Mesendoderm (in vitro differentiated cells): ENCODE results near the gene SEC61A1.

ENCODE experiments used
- DNase-seq: peaks from one replicate; pipeline ENCODE4 v3.0.0; 2013
- H2AK5ac ChIP-seq: 2 replicates; pipeline ENCODE4 v1.6.1; 2013; ENCODE audit warnings: low read length, inconsistent platforms
- H2BK120ac ChIP-seq: 2 replicates; pipeline ENCODE4 v1.6.1; 2013; ENCODE audit warnings: low read depth, mild to moderate bottlenecking, low read length, moderate library complexity, mixed read lengths
- H2BK15ac ChIP-seq: replicated peaks from 2 replicates; pipeline ENCODE4 v1.6.1; 2013; ENCODE audit warnings: low read depth, mild to moderate bottlenecking, moderate library complexity
- H2BK5ac ChIP-seq: 2 replicates; pipeline ENCODE4 v1.6.1; 2013; ENCODE audit warnings: low read length, inconsistent platforms
- H3K18ac ChIP-seq: 2 replicates; pipeline ENCODE4 v1.6.1; 2013; ENCODE audit warnings: mild to moderate bottlenecking, low read length, mixed read lengths
- H3K23ac ChIP-seq: one replicate; pipeline ENCODE4 v1.6.1; 2013; ENCODE audit warnings: low read length
- H3K27ac ChIP-seq: 2 replicates; pipeline ENCODE4 v1.5.1; 2013; ENCODE audit warnings: low read depth, mild to moderate bottlenecking, inconsistent platforms, low read length, moderate library complexity
- H3K27me3 ChIP-seq: 2 replicates; pipeline ENCODE4 v1.6.1; 2013; ENCODE audit warnings: low read length, control low read depth, mild to moderate bottlenecking, inconsistent platforms; ENCODE audit not compliant: insufficient read depth, poor library complexity
- H3K36me3 ChIP-seq: 2 replicates; pipeline ENCODE4 v1.6.1; 2013; ENCODE audit warnings: low read length, inconsistent platforms; ENCODE audit not compliant: control insufficient read depth, insufficient read depth
- H3K4ac ChIP-seq: one replicate; pipeline ENCODE4 v1.6.1; 2013; ENCODE audit warnings: low read depth, mild to moderate bottlenecking, low read length, moderate library complexity
- H3K4me1 ChIP-seq: 2 replicates; pipeline ENCODE4 v1.6.1; 2013; ENCODE audit warnings: low read depth, low read length, inconsistent platforms; ENCODE audit not compliant: control insufficient read depth
- H3K4me2 ChIP-seq: 2 replicates; pipeline ENCODE4 v1.6.1; 2013; ENCODE audit warnings: low read length
- H3K4me3 ChIP-seq: 2 replicates; pipeline ENCODE4 v1.5.1; 2013; ENCODE audit warnings: mild to moderate bottlenecking, low read length
- H3K56ac ChIP-seq: one replicate; pipeline ENCODE4 v1.6.1; 2013; ENCODE audit warnings: low read length
- H3K79me1 ChIP-seq: 2 replicates; pipeline ENCODE4 v1.6.1; 2013; ENCODE audit warnings: low read length, inconsistent platforms
- H3K79me2 ChIP-seq: 2 replicates; pipeline ENCODE4 v1.6.1; 2013; ENCODE audit warnings: mild to moderate bottlenecking, low read length; ENCODE audit not compliant: control insufficient read depth, insufficient read depth
- H3K9ac ChIP-seq: 2 replicates; pipeline ENCODE4 v1.6.1; 2013; ENCODE audit warnings: low read length, inconsistent platforms
- H4K5ac ChIP-seq: one replicate; pipeline ENCODE4 v1.6.1; 2013; ENCODE audit warnings: low read length
- H4K8ac ChIP-seq: one replicate; pipeline ENCODE4 v1.6.1; 2013; ENCODE audit warnings: low read depth, mild to moderate bottlenecking, control low read depth, low read length, moderate library complexity
- WGBS: extraction: QIAGEN DNeasy Blood & Tissue Kit; methylation state at CpG from one replicate; pipeline ENCODE4 v1.1.7; 2013; ENCODE audit warnings: low lambda C conversion rate, missing lambda C conversion rate; ENCODE audit not compliant: insufficient coverage; ENCODE audit errors: extremely low coverage; 5-methylcytosine and 5-hydroxymethylcytosine counted together

SEC61A1 gene

GRCh38 chr3:128077202-128077624 lies 25.0 kb downstream of the SEC61A1 start:
- Histone ChIP-seq H3K18ac (no peak overlapping the region), H3K79me1 (no peaks in the 10 kb centered on the region), H2BK120ac (no peak overlapping the region), H3K56ac (peak overlapping the region; percentile 49), H3K4me3 (no peak overlapping the region), H3K4me2 (no peak overlapping the region), H3K4me1 (no peaks in the 10 kb centered on the region), H3K4ac (no peak overlapping the region), H4K8ac (no peak overlapping the region), H3K27ac (no peak overlapping the region), H3K36me3 (peaks cover 7% of the 10 kb centered on the region), H3K27me3 (no peaks in the 10 kb centered on the region), H3K9ac (no peak overlapping the region), H2BK5ac (no peak overlapping the region), H3K23ac (no peak overlapping the region), H2AK5ac (no peak overlapping the region), H4K5ac (no peak overlapping the region), H3K79me2 (no peaks in the 10 kb centered on the region), H2BK15ac (no peak overlapping the region)
- no peak for DNase-seq
- WGBS = no CpG with 5 or more reads among the region's 11 CpGs

DNA sequence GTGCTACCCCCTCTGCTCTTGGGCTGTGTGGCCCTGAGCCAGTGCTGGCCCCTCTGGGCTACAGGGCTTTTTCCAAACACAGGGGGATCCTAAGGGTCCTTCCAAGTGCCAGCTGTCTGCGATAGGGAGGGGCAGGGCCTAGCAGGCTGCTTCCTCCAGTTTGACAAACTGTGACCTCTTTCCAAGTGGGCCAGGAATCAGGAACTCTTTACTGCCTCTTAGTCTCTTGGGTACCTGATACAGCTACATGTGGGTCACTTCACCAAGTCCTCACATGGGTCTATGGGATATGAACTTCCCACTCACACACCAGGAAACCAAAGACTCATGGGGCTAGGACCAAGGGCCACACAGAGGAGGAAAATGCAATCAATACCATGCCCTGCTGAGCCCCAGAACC lies 25.4 kb downstream of the SEC61A1 start:
- H2BK15ac ChIP-seq = no peak overlapping the region
- no peaks in the 10 kb centered on the region for H3K27me3 ChIP-seq
- no peaks in the 10 kb centered on the region for H3K4me1 ChIP-seq
- H3K4ac ChIP-seq = no peak overlapping the region
- H3K9ac ChIP-seq = no peak overlapping the region
- H3K4me3 ChIP-seq = no peak overlapping the region
- no CpG with 5 or more reads among the region's 1 CpG for WGBS
- no peak overlapping the region for H3K4me2 ChIP-seq
- no peak overlapping the region for H4K8ac ChIP-seq
- no peak overlapping the region for H4K5ac ChIP-seq
- H2BK120ac ChIP-seq = no peak overlapping the region
- H3K56ac ChIP-seq = no peak overlapping the region
- no peak for DNase-seq
- peaks cover 8% of the 10 kb centered on the region for H3K36me3 ChIP-seq
- no peak overlapping the region for H3K27ac ChIP-seq
- no peaks in the 10 kb centered on the region for H3K79me2 ChIP-seq
- no peak overlapping the region for H3K23ac ChIP-seq
- H2BK5ac ChIP-seq = no peak overlapping the region
- no peak overlapping the region for H2AK5ac ChIP-seq
- H3K18ac ChIP-seq = no peak overlapping the region
- H3K79me1 ChIP-seq = no peaks in the 10 kb centered on the region

DNA sequence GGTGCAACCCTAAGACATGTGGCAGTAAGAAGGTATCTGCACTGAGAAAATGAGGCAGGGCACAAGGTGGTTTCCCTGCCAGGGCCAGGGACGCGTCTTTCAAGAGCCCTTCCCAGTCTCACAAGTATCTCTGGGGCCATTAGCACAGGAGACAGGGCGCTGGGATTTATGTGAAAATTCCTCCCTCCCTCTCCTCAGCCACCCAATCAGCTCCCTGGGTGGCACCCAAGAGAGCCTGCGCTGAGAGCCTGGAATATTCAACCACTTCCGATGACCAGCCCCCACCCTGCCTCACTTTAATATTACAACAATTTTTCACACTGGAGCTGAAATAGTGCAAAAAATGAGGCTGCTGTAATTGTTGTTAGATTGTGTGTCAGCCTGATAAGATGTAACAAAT lies 26.1 kb downstream of the SEC61A1 start:
- H3K36me3 ChIP-seq = peaks cover 8% of the 10 kb centered on the region
- H3K4ac ChIP-seq = no peak overlapping the region
- no peaks in the 10 kb centered on the region for H3K79me1 ChIP-seq
- H4K8ac ChIP-seq = no peak overlapping the region
- no CpG with 5 or more reads among the region's 5 CpGs for WGBS
- no peaks in the 10 kb centered on the region for H3K27me3 ChIP-seq
- no peak overlapping the region for H3K9ac ChIP-seq
- H3K4me2 ChIP-seq = no peak overlapping the region
- no peak overlapping the region for H2AK5ac ChIP-seq
- H3K23ac ChIP-seq = no peak overlapping the region
- DNase-seq = no peak
- no peak overlapping the region for H4K5ac ChIP-seq
- no peaks in the 10 kb centered on the region for H3K79me2 ChIP-seq
- no peak overlapping the region for H2BK15ac ChIP-seq
- H3K4me1 ChIP-seq = no peaks in the 10 kb centered on the region
- no peak overlapping the region for H3K56ac ChIP-seq
- no peak overlapping the region for H2BK5ac ChIP-seq
- no peak overlapping the region for H3K27ac ChIP-seq
- no peak overlapping the region for H2BK120ac ChIP-seq
- H3K4me3 ChIP-seq = no peak overlapping the region
- no peak overlapping the region for H3K18ac ChIP-seq

- H2BK5ac ChIP-seq = no peak overlapping the region
- no peak overlapping the region for H2AK5ac ChIP-seq
- H3K56ac ChIP-seq = no peak overlapping the region
- no peak overlapping the region for H4K8ac ChIP-seq
- H3K4me1 ChIP-seq = no peaks in the 10 kb centered on the region
- H2BK15ac ChIP-seq = no peak overlapping the region
- no CpG with 5 or more reads among the region's 8 CpGs for WGBS
- no peak overlapping the region for H3K4ac ChIP-seq
- no peak overlapping the region for H3K23ac ChIP-seq
- no peak overlapping the region for H2BK120ac ChIP-seq
- H3K27me3 ChIP-seq = no peaks in the 10 kb centered on the region
- no peak overlapping the region for H3K4me2 ChIP-seq
- no peaks in the 10 kb centered on the region for H3K79me1 ChIP-seq
- no peak overlapping the region for H3K18ac ChIP-seq
- H4K5ac ChIP-seq = no peak overlapping the region
- peaks cover 8% of the 10 kb centered on the region for H3K36me3 ChIP-seq
- H3K9ac ChIP-seq = no peak overlapping the region
- DNase-seq = no peak
- no peak overlapping the region for H3K27ac ChIP-seq
- H3K4me3 ChIP-seq = no peak overlapping the region
- no peaks in the 10 kb centered on the region for H3K79me2 ChIP-seq
Observed at GRCh38 chr3:128078875-128079274, 26.6 kb downstream of the SEC61A1 start.

DNA sequence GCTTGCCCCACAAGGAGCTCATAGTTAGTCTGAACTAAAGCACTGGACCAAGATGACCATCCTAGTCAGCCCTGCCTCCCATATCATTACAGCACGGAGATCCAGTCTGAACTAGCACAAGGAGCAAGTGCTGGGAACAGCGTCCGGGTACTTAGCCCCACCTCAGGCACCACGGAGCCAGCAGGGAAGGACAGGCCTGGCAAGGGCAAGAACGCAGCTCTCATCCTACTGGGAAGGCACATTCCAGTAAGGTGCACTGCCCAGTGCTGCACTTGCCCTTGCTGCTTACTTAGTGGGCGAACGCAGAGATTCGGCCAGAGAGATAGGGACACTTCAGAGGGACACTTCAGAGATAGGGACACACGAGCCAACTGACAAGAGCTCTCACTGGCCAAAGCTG lies 27.6 kb downstream of the SEC61A1 start:
- Histone ChIP-seq H4K8ac (no peak overlapping the region), H4K5ac (no peak overlapping the region), H2BK15ac (no peak overlapping the region), H3K36me3 (peaks cover 8% of the 10 kb centered on the region), H3K23ac (no peak overlapping the region), H2BK120ac (no peak overlapping the region), H3K4ac (no peak overlapping the region), H3K27me3 (no peaks in the 10 kb centered on the region), H3K9ac (no peak overlapping the region), H3K4me1 (no peaks in the 10 kb centered on the region), H2AK5ac (no peak overlapping the region), H2BK5ac (no peak overlapping the region), H3K4me2 (no peak overlapping the region), H3K18ac (no peak overlapping the region), H3K79me1 (no peaks in the 10 kb centered on the region), H3K56ac (no peak overlapping the region), H3K4me3 (no peak overlapping the region), H3K27ac (no peak overlapping the region), H3K79me2 (no peaks in the 10 kb centered on the region)
- WGBS = no CpG with 5 or more reads among the region's 9 CpGs
- no peak for DNase-seq

- Histone ChIP-seq H3K27ac (no peak overlapping the region), H2BK15ac (no peak overlapping the region), H3K4me3 (no peak overlapping the region), H4K5ac (no peak overlapping the region), H3K4me1 (no peaks in the 10 kb centered on the region), H3K56ac (no peak overlapping the region), H3K23ac (no peak overlapping the region), H4K8ac (no peak overlapping the region), H3K4ac (no peak overlapping the region), H3K36me3 (peaks cover 8% of the 10 kb centered on the region), H3K79me1 (no peaks in the 10 kb centered on the region), H3K79me2 (no peaks in the 10 kb centered on the region), H2AK5ac (no peak overlapping the region), H2BK120ac (no peak overlapping the region), H3K27me3 (no peaks in the 10 kb centered on the region), H3K9ac (no peak overlapping the region), H2BK5ac (no peak overlapping the region), H3K4me2 (no peak overlapping the region), H3K18ac (no peak overlapping the region)
- no CpG with 5 or more reads among the region's 6 CpGs for WGBS
- peak; percentile 49 for DNase-seq
Observed at GRCh38 chr3:128080323-128081080, 28.3 kb downstream of the SEC61A1 start.
